ENCODE measurements around the gene MLPH. TPM values are rescaled to one million over a fixed set of nuclear protein-coding genes. Genes with fewer than 3 reads are reported as not detected.

The MLPH gene
- total and polyA plus RNA-seq, 7 experiments from 2014 or later = not detected

GRCh38 chr2:237491515-237492118 is 4.6 kb downstream of the MLPH start:
- H3K4me1 Mint-ChIP-seq = no peaks in the 10 kb centered on the region
- intact Hi-C loops (cut with micrococcal nuclease) = no loop called here
- CTCF ChIA-PET = no interaction called here

GRCh38 chr2:237492137-237492890 is 5.3 kb downstream of the MLPH start:
- DNase-seq (no peak), ATAC-seq (no peak)
- no peak overlapping the region for H3K27ac Mint-ChIP-seq
- CTCF ChIA-PET = no interaction called here
- no peaks in the 10 kb centered on the region for H3K4me1 Mint-ChIP-seq
- intact Hi-C loops (cut with micrococcal nuclease) = no loop called here
- H3K9me3 Mint-ChIP-seq = peaks cover 0 to 30% (median 14%) of the 10 kb centered on the region in 11 donors
- H3K27ac ChIP-seq (ENCODE audit: low read depth, low read length) = no peak overlapping the region
- no peaks in the 10 kb centered on the region for H3K27me3 ChIP-seq (ENCODE audit: control insufficient read depth in 2 of 2, insufficient read depth in 2 of 2, low read length in 2 of 2)
- H3K9me3 ChIP-seq (ENCODE audit: control insufficient read depth in 2 of 3, low read length in 3 of 3) = peaks cover 0 to 10% (median 0%) of the 10 kb centered on the region in 3 experiments
- POLR2A ChIA-PET = no interaction called here
- no peaks in the 10 kb centered on the region for H3K36me3 ChIP-seq (ENCODE audit: control insufficient read depth in 2 of 3, insufficient read depth in 3 of 3, low read length in 3 of 3)
- H3K27me3 Mint-ChIP-seq = peaks cover 30 to 35% (median 33%) of the 10 kb centered on the region in 5 donors
- peaks cover 3 to 9% (median 3%) of the 10 kb centered on the region in 5 donors for H3K36me3 Mint-ChIP-seq
- no peak overlapping the region for H3K4me3 ChIP-seq (ENCODE audit: low read length)
- no peaks in the 10 kb centered on the region for H3K4me1 ChIP-seq (ENCODE audit: control insufficient read depth in 2 of 2, insufficient read depth in 2 of 2, low read length in 2 of 2)
- H3K4me3 Mint-ChIP-seq = no peak overlapping the region

More at GRCh38 chr2:237491515-237492118, 4.6 kb downstream of the MLPH start:
- ATAC-seq (no peak), DNase-seq (no peak)
- Histone ChIP-seq H3K36me3 (ENCODE audit: control insufficient read depth in 2 of 3, insufficient read depth in 3 of 3, low read length in 3 of 3) (no peaks in the 10 kb centered on the region), H3K4me1 (ENCODE audit: control insufficient read depth in 2 of 2, insufficient read depth in 2 of 2, low read length in 2 of 2) (no peaks in the 10 kb centered on the region), H3K27ac (ENCODE audit: low read depth, low read length) (no peak overlapping the region), H3K27me3 (ENCODE audit: control insufficient read depth in 2 of 2, insufficient read depth in 2 of 2, low read length in 2 of 2) (no peaks in the 10 kb centered on the region), H3K9me3 (ENCODE audit: control insufficient read depth in 2 of 3, low read length in 3 of 3) (peaks cover 0 to 10% (median 0%) of the 10 kb centered on the region in 3 experiments), H3K4me3 (ENCODE audit: low read length) (no peak overlapping the region)
- Mint-ChIP-seq H3K9me3 (peaks cover 0 to 30% (median 14%) of the 10 kb centered on the region in 11 donors), H3K4me3 (no peak overlapping the region), H3K36me3 (peaks cover 3 to 9% (median 3%) of the 10 kb centered on the region in 5 donors), H3K27me3 (peaks cover 31 to 35% (median 32%) of the 10 kb centered on the region in 5 donors), H3K27ac (no peak overlapping the region)
- POLR2A ChIA-PET = no interaction called here

- ChIA-PET POLR2A (no interaction called here), CTCF (no interaction called here)
- Mint-ChIP-seq H3K4me1 (peaks cover 0 to 5% (median 0%) of the 10 kb centered on the region in 7 donors), H3K27me3 (peaks cover 20 to 28% (median 26%) of the 10 kb centered on the region in 5 donors), H3K27ac (no peak overlapping the region), H3K36me3 (peaks cover 3 to 9% (median 3%) of the 10 kb centered on the region in 5 donors), H3K9me3 (peaks cover 0 to 30% (median 14%) of the 10 kb centered on the region in 11 donors), H3K4me3 (no peak overlapping the region)
- no peak for DNase-seq
- no peak for ATAC-seq
- peaks cover 0 to 10% (median 0%) of the 10 kb centered on the region in 3 experiments for H3K9me3 ChIP-seq (ENCODE audit: control insufficient read depth in 2 of 3, low read length in 3 of 3)
- H3K27ac ChIP-seq (ENCODE audit: low read depth, low read length) = no peak overlapping the region
- H3K27me3 ChIP-seq (ENCODE audit: control insufficient read depth in 2 of 2, insufficient read depth in 2 of 2, low read length in 2 of 2) = no peaks in the 10 kb centered on the region
- intact Hi-C loops (cut with micrococcal nuclease) = no loop called here
- no peaks in the 10 kb centered on the region for H3K36me3 ChIP-seq (ENCODE audit: control insufficient read depth in 2 of 3, insufficient read depth in 3 of 3, low read length in 3 of 3)
- no peaks in the 10 kb centered on the region for H3K4me1 ChIP-seq (ENCODE audit: control insufficient read depth in 2 of 2, insufficient read depth in 2 of 2, low read length in 2 of 2)
- H3K4me3 ChIP-seq (ENCODE audit: low read length) = no peak overlapping the region
Observed at GRCh38 chr2:237494066-237494465, 7.0 kb downstream of the MLPH start.

- H3K27me3 Mint-ChIP-seq = peaks cover 17 to 23% (median 20%) of the 10 kb centered on the region in 5 donors
- CTCF ChIA-PET = no interaction called here
- peaks cover 0 to 10% (median 0%) of the 10 kb centered on the region in 3 experiments for H3K9me3 ChIP-seq (ENCODE audit: control insufficient read depth in 2 of 3, low read length in 3 of 3)
Observed at GRCh38 chr2:237495521-237496117, 8.6 kb downstream of the MLPH start.

GRCh38 chr2:237496428-237496827 is 9.4 kb downstream of the MLPH start:
- peaks cover 0 to 6% (median 3%) of the 10 kb centered on the region in 5 donors for H3K36me3 Mint-ChIP-seq
- no peaks in the 10 kb centered on the region for H3K4me1 ChIP-seq (ENCODE audit: control insufficient read depth in 2 of 2, insufficient read depth in 2 of 2, low read length in 2 of 2)
- peaks cover 0 to 14% (median 8%) of the 10 kb centered on the region in 11 donors for H3K9me3 Mint-ChIP-seq
- H3K27ac ChIP-seq (ENCODE audit: low read depth, low read length) = no peak overlapping the region
- DNase-seq (no peak), ATAC-seq (no peak)
- ChIA-PET POLR2A (no interaction called here), CTCF (no interaction called here)
- H3K4me1 Mint-ChIP-seq = peaks cover 0 to 5% (median 0%) of the 10 kb centered on the region in 7 donors
- peaks cover 16 to 29% (median 23%) of the 10 kb centered on the region in 5 donors for H3K27me3 Mint-ChIP-seq
- H3K4me3 ChIP-seq (ENCODE audit: low read length) = no peak overlapping the region
- peaks cover 0 to 8% (median 0%) of the 10 kb centered on the region in 3 experiments for H3K9me3 ChIP-seq (ENCODE audit: control insufficient read depth in 2 of 3, low read length in 3 of 3)
- H3K27ac Mint-ChIP-seq = peak overlapping the region in 1 of 9 donors; percentile 22
- intact Hi-C loops (cut with micrococcal nuclease) = no loop called here
- H3K4me3 Mint-ChIP-seq = no peak overlapping the region
- no peaks in the 10 kb centered on the region for H3K27me3 ChIP-seq (ENCODE audit: control insufficient read depth in 2 of 2, insufficient read depth in 2 of 2, low read length in 2 of 2)
- H3K36me3 ChIP-seq (ENCODE audit: control insufficient read depth in 2 of 3, insufficient read depth in 3 of 3, low read length in 3 of 3) = no peaks in the 10 kb centered on the region

More at GRCh38 chr2:237495521-237496117, 8.6 kb downstream of the MLPH start:
- peaks cover 0 to 5% (median 0%) of the 10 kb centered on the region in 7 donors for H3K4me1 Mint-ChIP-seq
- H3K27ac ChIP-seq (ENCODE audit: low read depth, low read length) = no peak overlapping the region
- POLR2A ChIA-PET = no interaction called here
- intact Hi-C loops (cut with micrococcal nuclease) = no loop called here
- peaks cover 3 to 8% (median 3%) of the 10 kb centered on the region in 5 donors for H3K36me3 Mint-ChIP-seq
- H3K27me3 ChIP-seq (ENCODE audit: control insufficient read depth in 2 of 2, insufficient read depth in 2 of 2, low read length in 2 of 2) = no peaks in the 10 kb centered on the region
- H3K9me3 Mint-ChIP-seq = peaks cover 0 to 22% (median 14%) of the 10 kb centered on the region in 11 donors
- H3K4me3 ChIP-seq (ENCODE audit: low read length) = no peak overlapping the region
- H3K4me1 ChIP-seq (ENCODE audit: control insufficient read depth in 2 of 2, insufficient read depth in 2 of 2, low read length in 2 of 2) = no peaks in the 10 kb centered on the region
- no peak overlapping the region for H3K27ac Mint-ChIP-seq
- DNase-seq = no peak
- no peaks in the 10 kb centered on the region for H3K36me3 ChIP-seq (ENCODE audit: control insufficient read depth in 2 of 3, insufficient read depth in 3 of 3, low read length in 3 of 3)
- ATAC-seq = no peak
- H3K4me3 Mint-ChIP-seq = no peak overlapping the region

DNA sequence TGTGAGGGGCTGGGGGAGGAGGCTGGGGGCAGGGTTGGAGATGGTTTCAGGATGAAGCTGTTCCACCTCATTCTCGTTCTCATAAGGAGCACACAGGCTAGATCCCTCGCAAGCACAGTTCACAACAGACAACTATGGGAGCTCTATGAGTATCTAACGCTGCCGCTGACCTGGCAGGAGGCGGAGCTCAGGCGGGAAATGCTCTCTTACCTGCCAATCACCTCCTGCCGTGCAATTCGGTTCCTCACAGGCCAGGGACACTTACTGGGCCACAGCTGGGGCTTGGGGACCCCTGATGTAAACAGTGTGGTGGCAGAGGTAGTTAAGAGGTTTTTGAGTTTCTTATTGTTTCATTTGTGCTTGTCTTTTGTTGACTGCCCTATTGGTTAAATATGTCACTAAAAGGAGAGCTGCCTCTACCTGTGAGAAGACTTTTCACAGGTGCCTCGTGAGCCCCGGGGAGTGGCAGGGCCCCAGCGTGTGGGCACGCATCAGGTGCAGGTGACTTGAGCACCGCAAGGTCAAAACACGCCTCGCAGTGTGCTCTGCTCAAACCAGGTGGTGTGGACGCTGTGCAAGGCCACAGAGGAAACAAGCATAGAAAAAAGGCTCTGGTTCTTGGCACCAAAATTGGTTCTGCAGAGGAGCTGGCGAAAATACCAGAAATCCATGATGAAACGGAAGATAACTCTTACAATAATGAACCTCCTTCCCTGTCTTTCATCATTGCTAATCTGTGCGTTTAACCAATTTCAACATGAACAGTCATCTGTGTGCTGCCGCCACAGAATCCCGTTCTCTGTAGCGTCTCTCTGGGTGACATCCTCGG is 10.2 kb downstream of the MLPH start:
- Histone ChIP-seq H3K27ac (ENCODE audit: low read depth, low read length) (no peak overlapping the region), H3K4me3 (ENCODE audit: low read length) (no peak overlapping the region), H3K9me3 (ENCODE audit: control insufficient read depth in 2 of 3, low read length in 3 of 3) (no peaks in the 10 kb centered on the region), H3K36me3 (ENCODE audit: control insufficient read depth in 2 of 3, insufficient read depth in 3 of 3, low read length in 3 of 3) (no peaks in the 10 kb centered on the region), H3K4me1 (ENCODE audit: control insufficient read depth in 2 of 2, insufficient read depth in 2 of 2, low read length in 2 of 2) (no peaks in the 10 kb centered on the region), H3K27me3 (ENCODE audit: control insufficient read depth in 2 of 2, insufficient read depth in 2 of 2, low read length in 2 of 2) (no peaks in the 10 kb centered on the region)
- Mint-ChIP-seq H3K9me3 (peaks cover 0 to 6% (median 3%) of the 10 kb centered on the region in 11 donors), H3K36me3 (peaks cover 0 to under 1% (median 0%) of the 10 kb centered on the region in 5 donors), H3K4me1 (peaks cover 0 to 5% (median 0%) of the 10 kb centered on the region in 7 donors), H3K27me3 (peaks cover 16 to 29% (median 26%) of the 10 kb centered on the region in 5 donors), H3K27ac (no peak overlapping the region), H3K4me3 (no peak overlapping the region)
- POLR2A ChIA-PET = no interaction called here
- intact Hi-C loops (cut with micrococcal nuclease) = no loop called here
- DNase-seq (no peak), ATAC-seq (no peak)
- CTCF ChIA-PET = no interaction called here
